Parathyroid adenoma (tissue), 2 donors: Measurements from ENCODE around the gene RAX2.

Experiments used
- H2AFZ ChIP-seq: fragments of 300-600 bp; sonication (generic); one replicate; pipeline ENCODE4 v1.7.0; 2017; ENCODE audit warnings: antibody characterized with exemption, mild to moderate bottlenecking
- H3K27ac ChIP-seq: fragments of 300-600 bp; sonication (generic); one replicate; pipeline ENCODE4 v1.7.0; 2017
- H3K27me3 ChIP-seq: fragments of 300-600 bp; sonication (generic); one replicate; pipeline ENCODE4 v1.7.0; 2017; ENCODE audit warnings: low read length; ENCODE audit not compliant: control insufficient read depth, insufficient read depth
- H3K36me3 ChIP-seq: fragments of 300-600 bp; sonication (generic); one replicate; pipeline ENCODE4 v1.7.0; 2017; ENCODE audit warnings: low read length; ENCODE audit not compliant: control insufficient read depth, insufficient read depth
- H3K4me1 ChIP-seq: fragments of 300-600 bp; sonication (generic); one replicate; pipeline ENCODE4 v1.7.0; 2017; ENCODE audit warnings: control low read depth
- H3K4me2 ChIP-seq: fragments of 300-600 bp; sonication (generic); one replicate; pipeline ENCODE4 v1.7.0; 2017; ENCODE audit warnings: low read length
- H3K4me3 ChIP-seq: fragments of 300-600 bp; sonication (generic); one replicate; pipeline ENCODE4 v1.7.0; 2017; ENCODE audit warnings: low read depth, low read length
- H3K79me2 ChIP-seq: fragments of 300-600 bp; sonication (generic); one replicate; pipeline ENCODE4 v1.7.0; 2017; ENCODE audit warnings: control low read depth
- H3K9ac ChIP-seq: fragments of 300-600 bp; sonication (generic); one replicate; pipeline ENCODE4 v1.7.0; 2017; ENCODE audit warnings: mild to moderate bottlenecking
- H3K9me3 ChIP-seq: fragments of 300-600 bp; sonication (generic); one replicate; pipeline ENCODE4 v1.7.0; 2017; ENCODE audit warnings: low read length; ENCODE audit not compliant: control insufficient read depth
- CTCF ChIP-seq: fragments of 300-600 bp; sonication (generic); IDR thresholded peaks from one replicate; pipeline ENCODE4 v1.7.0; 2017; ENCODE audit warnings: antibody characterized with exemption, mild to moderate bottlenecking
- donor health status: primary hyperparathyroidism.

The RAX2 gene

GRCh38 chr19:3771906-3772455, at the start of gene RAX2:
Gene RAX2 (minus strand): TSS chr19:3772228. CDS start chr19:3771742, 486 bp downstream.
- TF ChIP-seq CTCF, result no peak

GRCh38 chr19:3821156-3821555, 49.1 kb upstream of the RAX2 start:
- no peak overlapping the region for H3K9ac ChIP-seq
- no peak for TF ChIP-seq CTCF
- no peak overlapping the region for H3K4me2 ChIP-seq
- no peaks in the 10 kb centered on the region for H3K4me1 ChIP-seq
- no peak overlapping the region for H2AFZ ChIP-seq
- no peaks in the 10 kb centered on the region for H3K9me3 ChIP-seq
- no peak overlapping the region for H3K4me3 ChIP-seq
- H3K27ac ChIP-seq, result no peak overlapping the region
- no peaks in the 10 kb centered on the region for H3K36me3 ChIP-seq
- no peaks in the 10 kb centered on the region for H3K79me2 ChIP-seq
- no peaks in the 10 kb centered on the region for H3K27me3 ChIP-seq

More at GRCh38 chr19:3771906-3772455, at the start of gene RAX2:
- no peak within 1 kb of the TSS for H3K27ac ChIP-seq
- no peaks in the 10 kb centered on the region for H3K36me3 ChIP-seq
- no peaks in the 10 kb centered on the region for H3K27me3 ChIP-seq
- H3K4me3 ChIP-seq, result no peak within 1 kb of the TSS
- no peak within 1 kb of the TSS for H2AFZ ChIP-seq
- no peaks in the 10 kb centered on the region for H3K9me3 ChIP-seq
- H3K4me1 ChIP-seq, result no peaks in the 10 kb centered on the region
- H3K9ac ChIP-seq, result no peak within 1 kb of the TSS
- no peaks in the 10 kb centered on the region for H3K79me2 ChIP-seq
- H3K4me2 ChIP-seq, result no peak within 1 kb of the TSS

DNA sequence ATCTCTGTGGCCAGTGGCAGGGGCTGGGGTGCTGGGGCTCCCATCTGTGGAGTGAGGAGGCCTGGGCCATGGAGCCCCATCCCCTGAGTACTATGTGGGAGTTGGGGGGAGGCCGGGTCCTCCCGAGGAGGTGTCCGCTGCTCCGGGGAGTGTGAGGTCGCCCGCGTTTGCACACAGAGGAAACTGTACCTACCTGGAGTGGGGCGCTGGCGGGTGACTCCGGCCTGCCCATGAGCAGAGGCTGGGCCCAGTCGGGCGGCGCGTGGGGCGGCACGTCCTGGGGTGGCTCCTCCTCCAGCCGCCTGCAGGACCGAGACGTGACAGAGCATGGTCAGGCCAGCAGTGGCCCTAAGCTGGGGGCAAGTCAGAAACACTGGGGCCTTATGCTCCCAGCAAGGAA, 48.0 kb upstream of the RAX2 start:
- Histone ChIP-seq H3K4me3 (no peak overlapping the region), H3K4me1 (no peaks in the 10 kb centered on the region), H3K27ac (no peak overlapping the region), H3K4me2 (no peak overlapping the region), H2AFZ (no peak overlapping the region), H3K79me2 (no peaks in the 10 kb centered on the region), H3K36me3 (no peaks in the 10 kb centered on the region), H3K9ac (no peak overlapping the region), H3K27me3 (no peaks in the 10 kb centered on the region), H3K9me3 (no peaks in the 10 kb centered on the region)
- TF ChIP-seq CTCF, result no peak

DNA sequence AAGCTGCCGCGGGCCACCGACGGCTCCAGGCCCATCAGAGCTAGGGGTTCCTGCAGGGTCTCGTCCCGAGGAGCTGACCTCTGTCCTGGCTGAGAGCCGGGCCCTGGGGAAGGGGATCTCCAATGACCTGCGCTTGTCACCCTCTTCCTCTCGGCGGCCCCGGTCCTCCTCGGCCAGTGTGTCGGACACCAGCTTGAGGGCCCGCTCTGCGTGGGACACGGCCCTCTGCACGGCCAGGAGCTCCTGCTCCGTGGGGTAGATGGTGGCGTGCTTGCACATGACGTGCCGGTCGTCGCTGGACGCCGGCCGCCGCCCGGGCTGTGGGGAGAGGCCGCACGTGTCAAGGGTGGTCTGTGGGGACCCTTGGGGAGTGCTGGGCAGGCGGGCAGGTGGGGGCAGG, 46.9 kb upstream of the RAX2 start:
- Histone ChIP-seq H3K4me2 (no peak overlapping the region), H2AFZ (no peak overlapping the region), H3K27ac (no peak overlapping the region), H3K9ac (no peak overlapping the region), H3K79me2 (no peaks in the 10 kb centered on the region), H3K9me3 (no peaks in the 10 kb centered on the region), H3K27me3 (no peaks in the 10 kb centered on the region), H3K4me1 (no peaks in the 10 kb centered on the region), H3K4me3 (no peak overlapping the region), H3K36me3 (no peaks in the 10 kb centered on the region)
- no peak for TF ChIP-seq CTCF

DNA sequence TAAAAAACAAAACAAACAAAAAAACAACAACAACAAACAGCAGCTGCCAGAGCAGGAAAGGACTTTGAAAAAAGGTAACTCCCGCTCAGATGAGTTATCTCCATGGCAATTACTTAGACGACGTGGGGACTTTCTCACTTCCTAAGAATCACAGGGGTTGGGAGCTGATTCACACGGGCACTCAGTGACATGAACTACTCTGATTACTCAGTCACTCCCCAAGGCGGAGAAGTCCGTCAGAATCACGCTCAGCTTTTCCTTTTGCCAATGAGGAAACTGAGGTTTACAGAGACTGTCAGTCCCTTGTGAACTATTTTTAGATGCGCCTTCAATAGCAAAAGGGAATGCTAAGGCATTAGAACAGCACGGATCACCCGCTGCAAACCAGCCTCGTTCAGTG, 46.4 kb upstream of the RAX2 start:
- H2AFZ ChIP-seq, result no peak overlapping the region
- TF ChIP-seq CTCF, result no peak
- H3K79me2 ChIP-seq, result no peaks in the 10 kb centered on the region
- no peak overlapping the region for H3K27ac ChIP-seq
- no peaks in the 10 kb centered on the region for H3K9me3 ChIP-seq
- no peak overlapping the region for H3K4me2 ChIP-seq
- no peaks in the 10 kb centered on the region for H3K27me3 ChIP-seq
- H3K9ac ChIP-seq, result no peak overlapping the region
- no peak overlapping the region for H3K4me3 ChIP-seq
- H3K36me3 ChIP-seq, result no peaks in the 10 kb centered on the region
- H3K4me1 ChIP-seq, result no peaks in the 10 kb centered on the region
